ENCODE results near the gene AKIRIN2. TPM values are rescaled to one million over a fixed set of nuclear protein-coding genes. Genes with fewer than 3 reads are reported as not detected.
A peak's percentile ranks its signal among the peaks of the same experiment; 100 is the strongest.

The AKIRIN2 gene
- total and polyA plus RNA-seq, 9 of the 15 experiments (the other 6 are each of a cell fraction or from before 2014, with no cell fraction given) = 5.8 to 63.9 (median 28.1) TPM

GRCh38 chr6:87674290-87674689, 27.7 kb downstream of the AKIRIN2 start (continued):
- peak; percentile 98 for TF ChIP-seq MAFF (IDR thresholded peaks at IDR 0.05; ENCODE audit: low read length)
- TF ChIP-seq CTCF (IDR thresholded peaks at IDR 0.05 in 2 of 3, conservative IDR thresholded peaks at IDR 0.05 in 1 of 3; ENCODE audit: insufficient read depth in 2 of 3, low read depth in 1 of 3, low read length in 3 of 3) = no peak
- TF ChIP-seq CREB3 (tag; conservative IDR thresholded peaks at IDR 0.05; ENCODE audit: low read depth) = no peak
- no peak for TF ChIP-seq SRSF3 (IDR thresholded peaks at IDR 0.05; ENCODE audit: insufficient read depth, low read length)
- TF ChIP-seq DIDO1 (tag; IDR thresholded peaks at IDR 0.05; ENCODE audit: low read depth) = no peak
- TF ChIP-seq FOXP4 (CRISPR knock-in tag; IDR thresholded peaks at IDR 0.05; ENCODE audit: borderline replicate concordance) = no peak
- peak; percentile 51 for TF ChIP-seq ARID1B (IDR thresholded peaks at IDR 0.05)
- peak; percentile 98 for TF ChIP-seq C11orf30 (IDR thresholded peaks at IDR 0.05; ENCODE audit: low read depth)
- peak; percentile 99 for TF ChIP-seq ZNF316 (IDR thresholded peaks at IDR 0.05)
- TF ChIP-seq FOXA1 (IDR thresholded peaks at IDR 0.05; ENCODE audit: borderline replicate concordance) = no peak
- peak; percentile 96 for TF ChIP-seq MAFK (IDR thresholded peaks at IDR 0.05; ENCODE audit: low read length)
- TF ChIP-seq TARDBP (IDR thresholded peaks at IDR 0.05) = no peak
- TF ChIP-seq ILK (tag; IDR thresholded peaks at IDR 0.05; ENCODE audit: borderline replicate concordance, low read depth) = no peak
- no peak for TF ChIP-seq ARHGAP35 (IDR thresholded peaks at IDR 0.05; ENCODE audit: partially characterized antibody)
- TF ChIP-seq ZBTB26 (CRISPR knock-in tag; IDR thresholded peaks at IDR 0.05) = no peak
- no peak for TF ChIP-seq JUN (IDR thresholded peaks at IDR 0.05; ENCODE audit: borderline replicate concordance, low read depth, low read length)
- no peak for TF ChIP-seq JUN (CRISPR knock-in tag; IDR thresholded peaks at IDR 0.05; ENCODE audit: borderline replicate concordance)
- TF ChIP-seq PYGO2 (tag; IDR thresholded peaks at IDR 0.05) = no peak
- peak; percentile 34; the same call in 1 of the 2 replicates for TF ChIP-seq ZNF592 (IDR thresholded peaks at IDR 0.05)
- TF ChIP-seq TGIF2 (CRISPR knock-in tag; IDR thresholded peaks at IDR 0.05) = no peak
